Activated T-helper 9 cell treated with anti-CD3 and anti-CD28 coated beads, Interleukin-2, amount 50 U/mL, for 16 hours (primary cell): ENCODE results near the gene AGPAT2.

Experiments
- DNase-seq: peaks from one replicate; pipeline ENCODE4 v3.0.0-alpha.2; 2020; ENCODE audit warnings: low read depth

Gene AGPAT2

GRCh38 chr9:136686794-136687711 lies at the start of gene AGPAT2:
TSS of gene AGPAT2 (minus strand) at chr9:136687457. CDS start at chr9:136687357, 100 bp downstream.
- DNase-seq, result peak; percentile 47

GRCh38 chr9:136735812-136736480 lies 48.7 kb upstream of the AGPAT2 start:
- no peak for DNase-seq

DNA sequence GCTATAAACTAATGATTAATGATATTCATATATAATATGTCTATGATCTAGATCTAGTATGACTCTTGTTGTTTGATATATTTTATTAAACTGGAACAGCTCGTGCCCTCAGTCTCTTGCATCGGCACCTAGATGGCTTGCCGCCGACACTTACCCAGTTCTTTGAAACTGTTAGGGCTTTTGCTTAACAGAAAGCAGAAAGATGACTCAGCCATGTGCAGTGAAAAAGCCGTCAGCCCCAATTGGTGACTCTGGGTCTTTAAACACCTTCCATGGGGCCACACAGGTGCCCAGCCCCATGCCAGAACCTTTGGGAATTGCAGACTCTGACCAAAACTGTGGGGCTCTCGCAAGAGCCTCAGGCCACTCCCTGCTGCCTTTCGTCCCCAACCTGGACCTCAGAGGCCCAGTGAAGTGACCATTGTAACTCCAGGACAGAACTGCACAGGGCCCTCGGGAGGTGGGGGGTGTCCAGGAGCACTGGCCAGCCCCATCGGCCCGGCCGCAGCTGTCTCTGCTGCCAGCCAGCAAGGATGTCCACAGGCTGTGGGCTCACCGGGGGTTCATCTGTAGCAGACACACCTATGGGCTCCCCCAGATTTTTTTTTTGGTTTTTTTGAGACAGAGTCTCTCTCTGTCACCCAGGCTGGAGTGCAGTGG lies 47.7 kb upstream of the AGPAT2 start:
- DNase-seq, result no peak

DNA sequence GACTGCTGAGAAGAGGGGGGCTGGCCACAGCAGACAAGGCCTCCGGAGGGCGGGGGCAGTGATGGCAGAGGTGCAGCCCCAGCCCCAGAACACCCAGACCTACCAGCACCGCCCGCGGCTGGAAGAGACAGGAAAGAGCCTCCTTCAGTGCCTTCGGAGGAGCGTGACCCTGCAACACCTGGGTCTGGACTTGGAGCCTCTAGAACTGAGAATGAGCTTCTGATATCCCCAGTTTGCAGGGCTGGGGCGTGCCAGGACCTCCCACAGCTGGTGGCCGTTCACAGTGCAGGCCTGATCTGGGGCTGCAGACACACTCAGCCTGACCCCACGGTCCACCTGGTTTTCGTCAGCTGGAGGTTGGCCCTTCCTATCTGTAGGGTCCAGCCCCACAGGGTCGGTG lies 46.4 kb upstream of the AGPAT2 start:
- no peak for DNase-seq

- no peak for DNase-seq
Observed at GRCh38 chr9:136732444-136733178, 45.4 kb upstream of the AGPAT2 start.

- DNase-seq, result no peak
Observed at GRCh38 chr9:136729926-136730325, 42.7 kb upstream of the AGPAT2 start.

DNA sequence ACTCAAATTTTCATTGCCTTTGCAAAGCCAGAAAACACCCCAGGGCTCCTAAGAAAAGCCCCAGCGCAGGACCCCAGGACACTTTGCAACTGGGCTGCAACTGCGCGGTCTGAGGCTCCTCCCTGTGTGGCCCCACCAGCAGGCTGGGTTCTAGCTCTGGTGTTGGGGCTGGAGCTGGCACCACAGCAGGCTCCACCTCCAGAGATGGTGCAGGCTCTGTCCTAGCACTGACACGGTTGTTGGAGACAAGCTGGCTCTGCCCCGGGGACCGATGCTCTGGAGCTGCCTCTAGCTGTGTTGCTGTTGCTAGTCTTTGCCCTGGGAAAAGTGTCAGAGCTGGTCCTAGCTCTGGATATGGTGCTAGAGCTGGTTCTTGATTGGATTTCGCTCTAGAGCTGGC lies 41.9 kb upstream of the AGPAT2 start:
- no peak for DNase-seq

DNA sequence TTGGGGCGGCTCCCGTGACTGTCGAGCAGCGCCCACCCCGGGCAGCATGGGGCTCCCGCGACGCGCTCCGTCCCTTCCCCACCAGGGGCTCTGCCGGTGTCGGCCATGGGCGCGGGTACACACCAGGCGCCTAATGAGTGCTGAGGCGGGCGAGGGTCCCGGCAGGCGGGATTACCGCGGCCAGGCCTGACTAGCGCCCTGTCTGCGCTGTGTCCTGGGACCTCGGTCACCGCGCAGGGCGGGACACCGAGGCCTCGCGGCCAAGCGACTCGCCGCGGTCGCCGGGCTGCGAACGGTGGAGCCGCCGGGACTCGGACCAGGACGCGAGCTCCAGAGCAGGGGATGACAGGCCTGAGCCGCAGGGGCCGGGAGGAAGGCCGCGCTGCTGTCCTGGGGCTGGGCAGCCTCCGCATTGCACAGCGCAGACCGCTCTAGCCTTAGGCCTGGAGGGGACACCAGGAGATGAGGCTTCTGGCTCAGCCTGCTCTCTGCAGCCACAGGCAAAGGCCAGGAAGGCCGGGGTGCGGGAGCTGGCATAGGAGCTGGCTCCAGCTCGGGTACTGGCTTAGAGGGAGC lies 41.4 kb upstream of the AGPAT2 start:
- no peak for DNase-seq

DNA sequence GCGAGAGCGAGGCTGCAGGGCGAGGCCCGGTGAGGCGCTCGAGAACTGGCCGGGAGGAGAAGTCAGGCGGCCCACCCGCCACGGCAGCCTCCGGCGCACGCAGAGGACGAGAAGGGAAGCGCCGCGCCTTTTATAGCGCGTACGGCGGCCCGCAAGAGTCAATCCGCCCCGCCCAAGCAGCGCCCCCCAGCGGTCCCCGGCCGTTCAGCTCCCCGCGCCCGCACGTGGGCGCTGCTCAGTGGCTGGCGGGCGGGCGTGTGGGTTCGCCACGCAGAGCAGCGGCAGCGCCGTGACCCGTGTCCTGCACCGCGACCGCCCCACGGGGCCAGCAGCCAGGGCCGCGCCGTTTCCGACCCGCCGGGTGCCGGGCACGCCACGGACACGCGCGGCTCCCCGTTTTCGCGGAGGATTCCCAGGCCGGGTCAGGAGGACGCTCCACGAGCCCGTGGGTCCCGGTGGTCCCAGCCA lies 40.9 kb upstream of the AGPAT2 start:
- peak; percentile 92 for DNase-seq

- DNase-seq, result no peak
Observed at GRCh38 chr9:136726631-136727191, 39.5 kb upstream of the AGPAT2 start.

- no peak for DNase-seq
Observed at GRCh38 chr9:136726118-136726517, 38.9 kb upstream of the AGPAT2 start.

GRCh38 chr9:136725612-136726011 lies 38.4 kb upstream of the AGPAT2 start:
- no peak for DNase-seq

DNA sequence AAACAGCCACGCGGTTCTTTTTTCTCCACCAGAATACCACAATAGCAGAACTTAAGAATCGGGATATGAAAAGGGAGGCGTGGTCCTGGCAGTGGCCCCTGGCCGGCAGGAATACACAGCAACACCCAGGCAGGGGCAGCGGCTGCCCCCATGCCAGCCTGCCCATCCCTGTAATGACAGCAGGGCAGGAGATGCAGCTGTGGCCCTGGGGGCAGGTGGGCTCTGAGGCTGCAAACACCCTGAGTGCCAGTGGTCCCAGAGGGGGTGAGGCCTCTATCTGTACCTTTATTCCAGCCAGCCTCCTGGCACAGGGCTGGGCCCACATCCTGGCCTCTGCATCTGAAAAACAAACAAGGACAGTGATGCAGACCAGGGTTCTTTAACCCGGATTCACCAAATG lies 37.5 kb upstream of the AGPAT2 start:
- no peak for DNase-seq

- no peak for DNase-seq
Observed at GRCh38 chr9:136723989-136724388, 36.7 kb upstream of the AGPAT2 start.

- no peak for DNase-seq
Observed at GRCh38 chr9:136723362-136723976, 36.2 kb upstream of the AGPAT2 start.

GRCh38 chr9:136722969-136723356 lies 35.7 kb upstream of the AGPAT2 start:
- DNase-seq, result no peak

GRCh38 chr9:136722093-136722968 lies 35.1 kb upstream of the AGPAT2 start:
- DNase-seq, result no peak

DNA sequence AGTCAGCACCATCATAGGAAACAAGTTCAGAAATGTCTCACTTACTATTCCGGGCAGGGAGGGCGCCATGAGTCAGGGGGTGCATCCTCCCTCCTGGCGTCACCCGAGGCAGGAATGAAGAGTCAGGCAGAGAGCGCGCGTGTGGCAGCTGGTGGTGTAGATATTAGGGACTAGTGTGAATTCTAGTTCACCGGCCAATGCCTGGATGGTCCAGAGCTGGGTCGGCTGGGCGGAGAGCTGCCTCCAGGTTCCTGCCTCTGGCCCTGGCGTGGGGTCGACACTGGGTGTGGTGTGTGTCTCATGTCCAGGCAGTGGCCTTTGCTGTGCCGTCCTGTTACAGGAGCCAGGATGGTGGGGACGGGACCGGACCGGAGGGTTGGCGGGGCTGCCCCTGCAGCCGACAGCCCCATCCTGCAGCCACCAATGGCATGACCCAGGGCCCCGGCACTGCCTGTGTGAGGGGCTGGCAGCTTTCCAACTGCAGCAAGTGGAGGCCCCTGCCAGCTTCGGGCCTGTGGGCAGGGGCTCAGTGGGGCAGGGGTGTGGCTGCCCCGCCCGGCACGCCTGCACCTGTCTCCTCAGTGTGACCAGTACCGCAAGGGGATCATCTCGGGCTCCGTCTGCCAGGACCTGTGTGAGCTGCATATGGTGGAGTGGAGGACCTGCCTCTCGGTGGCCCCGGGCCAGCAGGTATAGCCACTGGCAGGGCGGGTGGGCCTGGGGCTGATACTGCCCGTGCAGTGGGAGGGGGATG lies 34.3 kb upstream of the AGPAT2 start:
- DNase-seq, result no peak

DNA sequence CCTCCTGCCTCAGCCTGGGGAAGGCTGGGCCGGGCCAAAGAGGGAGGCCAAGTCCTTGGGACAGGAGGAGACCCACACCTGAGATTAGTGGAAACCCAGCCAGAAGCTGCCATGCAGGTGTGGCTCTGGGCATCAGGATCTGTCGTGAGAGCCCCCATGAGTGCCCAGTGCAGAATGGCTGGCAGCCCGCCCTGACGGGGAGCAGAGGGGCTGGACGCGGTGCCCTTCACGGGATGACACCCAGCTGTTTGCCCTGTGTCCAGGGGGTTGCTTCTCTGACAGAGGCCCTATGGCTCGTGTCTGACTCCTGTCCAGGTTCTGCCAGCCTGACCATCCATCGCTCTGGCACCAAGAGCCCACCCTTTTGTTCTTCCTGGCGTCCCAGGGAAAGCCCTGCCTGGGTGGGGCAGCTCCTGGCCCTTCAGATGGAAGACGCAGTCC lies 33.7 kb upstream of the AGPAT2 start:
- no peak for DNase-seq
